Activated naive CD8-positive, alpha-beta T cell (primary cell): ENCODE measurements around the gene SERPINB13.
"Not testable (repeated sequence)": the region's sequence is repeated elsewhere in the genome, so short reads cannot be mapped to it uniquely, and the experiment has no call there.

Experiments
- H3K27ac Mint-ChIP-seq: one replicate; pipeline ENCODE4 v1.8.0; 2021; ENCODE audit warnings: mixed read lengths
- H3K27me3 Mint-ChIP-seq: one replicate; pipeline ENCODE4 v1.8.0; 2021; ENCODE audit warnings: mixed read lengths
- H3K36me3 Mint-ChIP-seq: one replicate; pipeline ENCODE4 v1.8.0; 2021; ENCODE audit warnings: mixed read lengths
- H3K4me1 Mint-ChIP-seq: one replicate; pipeline ENCODE4 v1.8.0; 2021; ENCODE audit warnings: low read depth, mixed read lengths
- H3K4me3 Mint-ChIP-seq: one replicate; pipeline ENCODE4 v1.8.0; 2021; ENCODE audit warnings: mild to moderate bottlenecking, mixed read lengths
- H3K9me3 Mint-ChIP-seq: one replicate; pipeline ENCODE4 v1.8.0; 2021; ENCODE audit warnings: low read depth, mixed read lengths

Gene SERPINB13

GRCh38 chr18:63606526-63606925, 19.4 kb downstream of the SERPINB13 start:
- H3K27me3 Mint-ChIP-seq = peaks cover 3% of the 10 kb centered on the region
- no peaks in the 10 kb centered on the region for H3K4me1 Mint-ChIP-seq
- no peak overlapping the region for H3K4me3 Mint-ChIP-seq
- no peak overlapping the region for H3K27ac Mint-ChIP-seq
- H3K9me3 Mint-ChIP-seq = no peaks in the 10 kb centered on the region
- H3K36me3 Mint-ChIP-seq = no peaks in the 10 kb centered on the region

GRCh38 chr18:63613420-63613819, 26.3 kb downstream of the SERPINB13 start:
- Mint-ChIP-seq H3K36me3 (no peaks in the 10 kb centered on the region), H3K27me3 (peaks cover 8% of the 10 kb centered on the region), H3K4me3 (no peak overlapping the region), H3K4me1 (no peaks in the 10 kb centered on the region), H3K27ac (no peak overlapping the region), H3K9me3 (no peaks in the 10 kb centered on the region)

GRCh38 chr18:63617049-63617914, 30.1 kb downstream of the SERPINB13 start:
- H3K27me3 Mint-ChIP-seq = peaks cover 5% of the 10 kb centered on the region

GRCh38 chr18:63617915-63618234, 30.7 kb downstream of the SERPINB13 start:
- Mint-ChIP-seq H3K9me3 (peaks cover 10% of the 10 kb centered on the region), H3K27me3 (peaks cover 3% of the 10 kb centered on the region), H3K27ac (no peak overlapping the region), H3K4me1 (no peaks in the 10 kb centered on the region), H3K4me3 (no peak overlapping the region), H3K36me3 (no peaks in the 10 kb centered on the region)

More at GRCh38 chr18:63617049-63617914, 30.1 kb downstream of the SERPINB13 start:
- Mint-ChIP-seq H3K4me1 (no peaks in the 10 kb centered on the region), H3K9me3 (peaks cover 7% of the 10 kb centered on the region), H3K27ac (no peak overlapping the region), H3K4me3 (no peak overlapping the region), H3K36me3 (no peaks in the 10 kb centered on the region)

GRCh38 chr18:63619661-63620060, 32.5 kb downstream of the SERPINB13 start:
- no peak overlapping the region for H3K4me3 Mint-ChIP-seq
- H3K9me3 Mint-ChIP-seq = peaks cover 18% of the 10 kb centered on the region
- H3K4me1 Mint-ChIP-seq = no peaks in the 10 kb centered on the region
- no peak overlapping the region for H3K27ac Mint-ChIP-seq
- no peaks in the 10 kb centered on the region for H3K36me3 Mint-ChIP-seq
- peaks cover 2% of the 10 kb centered on the region for H3K27me3 Mint-ChIP-seq

GRCh38 chr18:63624863-63625262, 37.7 kb downstream of the SERPINB13 start:
- Mint-ChIP-seq H3K4me1 (no peaks in the 10 kb centered on the region), H3K27ac (no peak overlapping the region), H3K36me3 (peaks cover 3% of the 10 kb centered on the region), H3K4me3 (no peak overlapping the region), H3K27me3 (peaks cover 2% of the 10 kb centered on the region), H3K9me3 (peaks cover 37% of the 10 kb centered on the region)

- peaks cover 3% of the 10 kb centered on the region for H3K36me3 Mint-ChIP-seq
- H3K4me3 Mint-ChIP-seq = no peak overlapping the region
- H3K4me1 Mint-ChIP-seq = no peaks in the 10 kb centered on the region
- peaks cover 37% of the 10 kb centered on the region for H3K9me3 Mint-ChIP-seq
- peaks cover 2% of the 10 kb centered on the region for H3K27me3 Mint-ChIP-seq
- no peak overlapping the region for H3K27ac Mint-ChIP-seq
Measured at GRCh38 chr18:63626431-63626830, 39.3 kb downstream of the SERPINB13 start.

- Mint-ChIP-seq H3K4me3 (no peak overlapping the region), H3K36me3 (peaks cover 3% of the 10 kb centered on the region), H3K27me3 (peaks cover 1% of the 10 kb centered on the region), H3K4me1 (no peaks in the 10 kb centered on the region), H3K27ac (no peak overlapping the region), H3K9me3 (peaks cover 44% of the 10 kb centered on the region)
Measured at GRCh38 chr18:63627819-63628218, 40.7 kb downstream of the SERPINB13 start.

GRCh38 chr18:63637703-63638102, 50.6 kb downstream of the SERPINB13 start:
- Mint-ChIP-seq H3K4me1 (no peaks in the 10 kb centered on the region), H3K9me3 (peaks cover 4% of the 10 kb centered on the region), H3K36me3 (no peaks in the 10 kb centered on the region), H3K27me3 (no peaks in the 10 kb centered on the region), H3K4me3 (no peak overlapping the region), H3K27ac (no peak overlapping the region)

- H3K4me3 Mint-ChIP-seq, H3K4me1 Mint-ChIP-seq, H3K27me3 Mint-ChIP-seq, H3K27ac Mint-ChIP-seq, H3K9me3 Mint-ChIP-seq, H3K36me3 Mint-ChIP-seq: not testable (repeated sequence)
Measured at GRCh38 chr18:63641157-63641680, 54.1 kb downstream of the SERPINB13 start.

- H3K27ac Mint-ChIP-seq, H3K27me3 Mint-ChIP-seq, H3K4me3 Mint-ChIP-seq, H3K4me1 Mint-ChIP-seq, H3K9me3 Mint-ChIP-seq, H3K36me3 Mint-ChIP-seq: not testable (repeated sequence)
Measured at GRCh38 chr18:63642668-63643356, 55.7 kb downstream of the SERPINB13 start.

GRCh38 chr18:63644142-63644541, 57.0 kb downstream of the SERPINB13 start, which contains the start of gene SERPINB4:
TSS of gene SERPINB4 (minus strand) at chr18:63644256. CDS start at chr18:63643577, 679 bp downstream.
- H3K9me3 Mint-ChIP-seq, H3K27me3 Mint-ChIP-seq, H3K27ac Mint-ChIP-seq, H3K4me1 Mint-ChIP-seq, H3K36me3 Mint-ChIP-seq, H3K4me3 Mint-ChIP-seq: not testable (repeated sequence)

- not testable (repeated sequence) for H3K4me1 Mint-ChIP-seq, H3K9me3 Mint-ChIP-seq, H3K4me3 Mint-ChIP-seq, H3K36me3 Mint-ChIP-seq, H3K27me3 Mint-ChIP-seq, H3K27ac Mint-ChIP-seq
Measured at GRCh38 chr18:63644694-63645093, 57.6 kb downstream of the SERPINB13 start.

- Mint-ChIP-seq H3K4me1 (no peaks in the 10 kb centered on the region), H3K36me3 (no peaks in the 10 kb centered on the region), H3K9me3 (no peaks in the 10 kb centered on the region), H3K27me3 (peaks cover 2% of the 10 kb centered on the region), H3K4me3 (no peak overlapping the region), H3K27ac (no peak overlapping the region)
Measured at GRCh38 chr18:63646936-63647335, 59.8 kb downstream of the SERPINB13 start.

GRCh38 chr18:63648241-63648640, 61.1 kb downstream of the SERPINB13 start:
- H3K27me3 Mint-ChIP-seq = peaks cover 3% of the 10 kb centered on the region
- no peaks in the 10 kb centered on the region for H3K36me3 Mint-ChIP-seq
- H3K9me3 Mint-ChIP-seq = no peaks in the 10 kb centered on the region
- no peaks in the 10 kb centered on the region for H3K4me1 Mint-ChIP-seq
- H3K27ac Mint-ChIP-seq = no peak overlapping the region
- no peak overlapping the region for H3K4me3 Mint-ChIP-seq
